Activated T-helper 1 cell treated with anti-CD3 and anti-CD28 coated beads, Interleukin-2, amount 50 U/mL, for 16 hours (primary cell): ENCODE results near the gene PLPP3.

Experiments
- DNase-seq, 2 donors: peaks; one replicate each; pipeline ENCODE4 v3.0.0-alpha.2; 2020; ENCODE audit warnings: low read depth in 1 of 2, low spot score in 1 of 2

PLPP3 gene

GRCh38 chr1:56464294-56464693, 115.1 kb downstream of the PLPP3 start:
- no peak for DNase-seq

GRCh38 chr1:56463376-56463775, 116.0 kb downstream of the PLPP3 start:
- DNase-seq = no peak

- no peak for DNase-seq
Observed at GRCh38 chr1:56462209-56462608, 117.2 kb downstream of the PLPP3 start.

GRCh38 chr1:56461158-56462127, 117.9 kb downstream of the PLPP3 start:
- no peak for DNase-seq

- no peak for DNase-seq
Observed at GRCh38 chr1:56459260-56459659, 120.1 kb downstream of the PLPP3 start.

- no peak for DNase-seq
Observed at GRCh38 chr1:56457756-56458375, 121.5 kb downstream of the PLPP3 start.

- DNase-seq = no peak
Observed at GRCh38 chr1:56456435-56457101, 122.8 kb downstream of the PLPP3 start.

GRCh38 chr1:56453417-56454078, 125.8 kb downstream of the PLPP3 start:
- DNase-seq = no peak

GRCh38 chr1:56453016-56453415, 126.3 kb downstream of the PLPP3 start:
- DNase-seq = no peak

GRCh38 chr1:56452027-56453011, 127.0 kb downstream of the PLPP3 start:
- DNase-seq = no peak

GRCh38 chr1:56451491-56451890, 127.9 kb downstream of the PLPP3 start:
- no peak for DNase-seq

GRCh38 chr1:56450004-56450666, 129.2 kb downstream of the PLPP3 start:
- no peak for DNase-seq

- DNase-seq = no peak
Observed at GRCh38 chr1:56448529-56449300, 130.6 kb downstream of the PLPP3 start.

GRCh38 chr1:56447823-56448222, 131.5 kb downstream of the PLPP3 start:
- DNase-seq = no peak

GRCh38 chr1:56446531-56447098, 132.7 kb downstream of the PLPP3 start:
- no peak for DNase-seq

- DNase-seq = no peak
Observed at GRCh38 chr1:56444960-56445646, 134.3 kb downstream of the PLPP3 start.
